SH-SY5Y (cell line): ENCODE measurements around the gene NUDT8.

ENCODE experiments used
- GATA2 ChIP-seq: IDR thresholded peaks from 2 replicates; pipeline ENCODE4 v1.6.1; 2011; ENCODE audit warnings: mild to moderate bottlenecking, low read depth, low read length
- GATA3 ChIP-seq: IDR thresholded peaks from 2 replicates; pipeline ENCODE4 v1.6.1; 2011; ENCODE audit warnings: low read depth, mild to moderate bottlenecking, low read length, moderate library complexity

DNA sequence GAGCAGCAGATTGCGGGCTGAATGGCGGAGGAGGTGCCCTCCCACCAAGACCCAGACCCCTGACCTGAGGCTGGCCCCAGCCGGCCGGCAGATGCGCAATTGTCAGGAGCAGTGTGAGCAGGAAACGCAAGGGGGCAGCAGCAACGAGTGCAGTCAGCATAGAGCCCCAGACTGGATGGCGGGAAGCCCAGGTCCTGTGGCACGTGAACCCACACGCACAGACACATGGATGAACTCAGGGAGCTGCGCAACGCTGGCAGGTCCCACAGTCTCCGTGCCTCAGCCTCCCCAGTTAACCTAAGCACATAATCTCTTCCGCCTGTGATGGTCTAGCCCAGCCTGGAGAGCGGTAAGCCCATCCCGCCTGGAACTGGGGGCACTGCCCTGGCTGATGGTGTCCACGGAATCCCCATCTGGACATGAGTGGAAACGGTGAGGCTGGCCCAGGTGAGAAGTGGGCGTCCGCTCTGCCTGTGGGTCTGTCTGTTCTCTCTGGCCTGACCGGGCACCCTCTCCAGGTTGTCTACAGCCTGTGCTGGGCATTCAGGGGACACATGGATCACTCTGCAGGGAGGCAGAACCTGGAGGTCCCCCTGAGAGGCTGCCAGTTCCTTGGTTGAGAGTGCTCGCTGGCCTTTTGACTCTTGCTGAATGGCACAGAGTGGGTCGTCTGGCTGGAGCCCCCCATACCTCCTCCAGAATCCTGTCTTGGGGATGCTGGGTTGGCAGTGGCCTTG, 10.5 kb upstream of the NUDT8 start:
- TF ChIP-seq GATA2 = no peak
- TF ChIP-seq GATA3 = no peak
